ENCODE measurements around the gene PNKP.

Gene PNKP

DNA sequence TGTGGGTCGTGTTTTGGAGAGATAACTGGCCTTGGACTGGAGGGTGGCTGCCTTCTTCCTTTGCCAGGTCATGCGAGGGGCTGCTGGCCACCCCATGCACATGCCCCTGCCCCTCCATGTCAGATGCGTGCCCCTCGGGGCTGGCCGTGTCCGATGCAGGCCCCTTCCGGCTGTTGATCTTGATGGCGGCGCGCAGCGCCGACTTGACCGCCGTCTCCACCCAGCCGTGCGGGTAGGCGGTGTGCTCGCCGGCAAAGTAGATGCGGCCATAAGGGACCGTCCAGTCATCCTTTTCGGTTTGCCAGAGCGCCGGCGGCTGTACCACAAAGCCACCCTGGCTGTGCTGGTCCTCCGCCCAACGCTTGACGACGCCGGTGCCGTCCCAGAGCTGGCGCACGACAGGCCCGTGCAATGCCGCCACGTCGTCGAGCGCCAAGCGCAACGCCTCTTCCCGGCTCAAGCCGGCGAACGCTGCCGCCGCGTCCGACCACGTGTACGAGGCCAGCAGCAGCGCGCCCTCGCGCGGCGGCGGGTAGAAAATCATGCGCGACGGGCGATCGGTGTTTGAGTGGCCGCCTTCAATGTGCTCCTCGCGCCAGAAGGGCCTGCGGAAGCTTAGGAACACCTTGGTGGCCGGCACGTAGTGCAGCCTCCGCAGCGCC, 22.4 kb upstream of the PNKP start:
- peak; percentile 86 for DNase-seq

DNA sequence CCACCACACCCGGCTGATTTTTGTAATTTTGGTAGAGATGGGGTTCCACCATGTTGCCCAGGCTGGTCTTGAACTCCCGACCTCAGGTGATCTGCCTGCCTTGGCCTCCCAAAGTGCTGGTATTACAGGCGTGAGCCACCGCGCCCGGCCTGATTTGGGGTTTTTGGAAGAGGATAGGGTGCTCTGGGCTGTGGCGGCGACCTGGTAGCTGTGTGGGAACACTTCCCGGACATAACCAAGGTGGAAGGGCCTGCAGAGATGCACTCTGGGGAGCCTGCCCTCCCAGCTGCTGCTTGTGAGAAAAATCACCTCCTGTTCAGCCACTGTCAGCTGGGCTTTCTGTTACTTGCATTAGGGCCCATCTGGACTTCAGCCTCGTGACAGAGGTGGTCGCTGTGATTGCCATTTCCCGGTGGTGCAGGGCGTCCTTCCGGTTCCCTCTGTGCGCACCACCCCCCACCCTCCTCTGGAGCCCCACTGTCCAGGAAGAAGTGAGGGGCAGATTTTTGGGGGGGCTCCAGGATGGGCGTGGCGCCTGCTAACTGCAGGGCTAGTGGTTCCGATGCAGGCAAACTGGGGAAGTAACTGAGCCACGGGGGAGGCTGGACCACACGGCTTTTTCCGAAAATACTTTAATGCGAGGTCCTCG, 21.8 kb upstream of the PNKP start:
- no peak for DNase-seq

DNA sequence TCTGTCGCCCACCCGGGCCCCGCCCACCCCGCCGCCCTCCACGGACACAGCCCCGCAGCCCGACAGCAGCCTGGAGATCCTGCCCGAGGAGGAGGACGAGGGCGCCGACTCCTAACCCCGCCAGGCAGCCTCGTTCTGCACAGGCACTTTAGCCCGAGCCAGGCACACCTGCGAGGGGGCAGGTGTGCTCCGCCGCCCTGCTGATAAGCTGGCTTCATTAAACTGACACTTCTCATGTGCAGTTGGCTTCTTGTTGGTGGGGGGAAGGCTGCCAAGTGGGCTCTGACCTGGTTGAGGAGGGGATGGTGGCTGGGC, 21.1 kb upstream of the PNKP start:
- DNase-seq, result no peak

DNA sequence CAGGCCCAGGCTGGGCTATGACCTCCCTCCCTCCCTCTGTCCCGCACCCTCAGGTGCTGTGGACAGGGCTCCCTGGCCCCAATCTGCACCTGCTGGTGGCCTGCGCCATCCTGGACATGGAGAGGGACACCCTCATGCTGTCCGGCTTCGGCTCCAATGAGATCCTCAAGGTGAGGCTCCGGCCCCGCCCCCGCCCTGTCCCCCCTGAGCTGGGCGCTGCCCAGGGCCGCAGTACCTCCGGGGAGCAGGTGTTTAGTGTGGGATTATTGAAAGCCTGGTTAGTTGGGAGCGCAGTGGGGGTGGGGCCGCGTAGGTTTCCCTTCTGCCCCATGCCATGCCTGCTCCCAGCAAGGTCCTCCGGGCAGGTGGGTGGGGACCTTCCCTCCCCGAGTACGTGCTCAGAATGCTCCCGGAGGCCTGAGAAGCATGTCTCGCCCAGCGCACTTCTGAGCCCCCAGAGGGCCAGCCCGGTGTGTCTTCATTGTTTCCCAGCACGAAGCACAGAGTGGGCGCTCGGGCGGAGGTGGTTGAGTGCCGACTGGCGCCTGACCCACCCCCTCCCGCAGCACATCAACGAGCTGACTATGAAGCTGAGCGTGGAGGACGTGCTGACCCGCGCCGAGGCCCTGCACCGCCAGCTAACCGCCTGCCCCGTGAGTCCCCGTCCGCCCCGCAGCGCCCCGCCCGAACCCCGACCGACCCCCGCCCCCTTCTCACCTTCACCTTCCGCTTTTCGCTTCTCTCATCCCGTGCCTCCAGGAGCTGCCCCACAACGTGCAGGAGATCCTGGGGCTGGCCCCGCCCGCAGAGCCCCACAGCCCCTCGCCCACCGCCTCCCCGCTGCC, 20.5 kb upstream of the PNKP start:
- DNase-seq, result no peak

DNA sequence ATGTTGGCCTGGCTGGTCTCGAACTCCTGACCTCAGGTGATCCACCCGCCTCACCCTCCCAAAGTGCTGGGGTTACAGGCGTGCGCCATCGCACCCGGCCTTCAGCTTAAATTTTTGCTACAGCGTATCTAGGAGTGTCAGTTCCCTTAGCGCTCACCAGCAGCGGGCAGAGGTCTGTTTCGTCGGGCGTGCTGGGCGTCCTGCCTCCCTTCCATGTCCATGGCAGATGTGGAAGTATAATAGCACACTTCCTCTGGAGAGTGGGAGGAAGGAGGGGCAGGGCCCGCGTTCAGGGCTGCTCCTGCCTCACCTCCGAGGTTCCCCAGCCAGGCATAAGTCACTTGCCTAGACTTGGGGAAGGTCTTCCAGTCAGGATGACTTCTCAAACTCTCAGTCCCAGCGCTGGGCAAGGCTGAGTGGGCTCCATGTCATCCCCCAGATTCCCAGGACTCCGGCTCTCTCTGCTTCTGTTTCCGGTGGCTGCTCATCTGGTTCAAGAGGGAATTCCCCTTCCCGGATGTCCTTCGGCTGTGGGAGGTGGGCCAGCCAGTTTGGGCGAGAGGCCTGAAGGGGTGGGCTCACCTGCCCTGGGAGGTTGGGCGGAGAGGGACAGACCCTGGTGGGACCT, 19.8 kb upstream of the PNKP start:
- no peak for DNase-seq

DNA sequence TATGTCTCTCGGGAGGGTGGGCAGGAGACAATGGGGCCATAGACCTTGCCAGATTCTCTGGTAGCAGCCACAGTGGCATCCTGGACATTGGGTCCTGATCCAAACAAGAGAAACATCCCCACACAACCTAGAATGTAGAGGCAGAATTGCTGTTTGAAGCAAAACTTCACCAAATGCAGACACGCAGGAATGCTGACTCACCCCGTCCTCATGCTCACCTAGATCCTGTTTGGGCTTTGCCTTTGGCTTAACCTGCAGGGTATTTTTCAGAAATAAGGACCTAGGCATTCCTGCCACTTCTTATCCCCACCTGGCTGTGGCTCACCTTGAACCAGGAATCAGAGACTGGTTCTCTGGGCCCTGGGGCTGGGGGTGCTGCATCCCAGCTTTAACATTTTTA, 17.4 kb upstream of the PNKP start:
- no peak for DNase-seq

DNA sequence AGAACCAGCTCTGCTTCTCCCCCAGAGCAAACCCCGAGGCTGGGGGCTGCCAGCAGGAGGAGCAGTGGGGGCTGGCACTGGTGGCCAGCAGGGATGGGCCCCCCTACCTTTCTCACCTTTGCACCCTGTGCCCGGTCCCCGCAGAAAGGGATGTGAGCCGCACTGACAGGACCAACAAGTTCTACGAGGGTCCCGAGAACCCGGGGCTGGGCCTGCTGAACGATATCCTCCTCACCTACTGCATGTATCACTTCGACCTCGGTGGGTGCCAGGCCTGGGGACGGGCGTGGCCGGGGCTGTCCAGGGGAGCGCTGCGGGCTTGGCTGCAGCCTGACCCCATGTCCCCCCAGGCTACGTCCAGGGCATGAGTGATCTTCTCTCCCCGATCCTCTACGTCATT, 16.7 kb upstream of the PNKP start:
- DNase-seq, result no peak

DNA sequence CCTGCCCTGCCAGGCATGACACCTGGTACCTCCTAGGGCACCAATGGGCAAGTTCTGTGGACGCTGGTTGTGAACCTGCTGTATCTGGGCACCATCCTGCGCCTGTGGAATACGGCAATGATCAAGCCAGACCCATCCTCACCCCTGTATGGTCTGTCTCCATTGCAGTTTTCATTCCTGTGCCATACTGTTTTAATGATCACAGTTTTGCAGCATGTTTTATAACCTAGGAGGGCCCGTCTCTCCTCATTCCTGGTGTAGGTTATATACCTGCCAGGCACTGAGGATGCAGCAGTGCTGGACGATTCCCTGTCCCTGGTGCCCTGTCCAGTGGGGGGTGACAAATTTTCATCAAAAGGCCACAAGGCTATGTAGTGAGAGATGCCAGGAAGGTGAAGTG, 15.7 kb upstream of the PNKP start:
- DNase-seq, result no peak

DNA sequence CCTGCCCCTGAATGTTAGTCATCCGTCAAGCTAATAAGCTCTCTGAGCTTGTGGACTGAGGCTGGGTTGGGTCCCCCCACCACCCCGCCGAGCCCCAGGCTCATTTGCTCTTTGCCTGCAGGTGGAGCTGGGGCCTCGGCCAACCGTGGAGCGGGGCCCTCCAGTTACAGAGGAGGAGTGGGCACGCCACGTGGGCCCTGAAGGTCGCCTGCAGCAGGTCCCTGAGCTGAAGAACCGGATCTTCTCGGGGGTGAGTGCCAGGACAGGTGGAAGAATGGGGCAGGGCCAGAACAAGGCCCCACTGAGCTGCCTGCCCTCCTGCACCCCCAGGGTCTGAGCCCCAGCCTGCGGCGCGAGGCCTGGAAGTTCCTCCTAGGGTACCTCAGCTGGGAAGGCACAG, 15.3 kb upstream of the PNKP start:
- peak; percentile 16 for DNase-seq

DNA sequence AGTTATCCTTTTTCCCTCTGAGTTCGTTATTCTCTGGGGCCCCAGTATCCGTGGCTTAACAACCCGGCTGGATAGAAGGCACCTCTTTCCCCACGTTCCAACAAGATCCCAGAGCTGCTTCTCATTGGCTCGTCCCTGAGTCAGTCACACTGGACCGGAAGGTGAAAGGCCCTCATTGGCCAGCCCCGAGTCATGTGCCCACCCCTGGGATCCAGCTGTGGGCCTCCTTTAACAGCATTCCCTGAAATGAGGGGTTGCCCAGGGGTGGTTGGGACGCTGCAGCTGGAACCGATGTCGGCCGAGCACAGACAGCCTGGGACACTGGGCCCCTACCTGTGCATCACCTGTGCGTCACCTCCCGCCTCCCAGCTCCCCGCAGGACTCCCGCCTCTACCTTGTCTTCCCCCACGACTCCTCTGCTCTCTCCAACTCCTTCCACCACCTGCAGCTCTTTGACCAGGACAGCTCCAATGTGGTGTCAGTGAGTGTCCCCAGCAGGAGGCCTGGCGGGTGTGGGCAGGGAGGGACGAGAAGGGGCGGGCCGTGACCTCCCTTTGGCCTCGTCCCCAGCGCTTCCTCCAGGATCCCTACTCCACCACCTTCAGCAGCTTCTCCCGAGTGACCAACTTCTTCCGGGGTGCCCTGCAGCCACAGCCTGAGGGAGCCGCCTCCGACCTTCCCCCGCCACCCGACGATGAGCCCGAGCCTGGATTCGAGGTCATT, 14.5 kb upstream of the PNKP start:
- DNase-seq, result peak; percentile 22

DNA sequence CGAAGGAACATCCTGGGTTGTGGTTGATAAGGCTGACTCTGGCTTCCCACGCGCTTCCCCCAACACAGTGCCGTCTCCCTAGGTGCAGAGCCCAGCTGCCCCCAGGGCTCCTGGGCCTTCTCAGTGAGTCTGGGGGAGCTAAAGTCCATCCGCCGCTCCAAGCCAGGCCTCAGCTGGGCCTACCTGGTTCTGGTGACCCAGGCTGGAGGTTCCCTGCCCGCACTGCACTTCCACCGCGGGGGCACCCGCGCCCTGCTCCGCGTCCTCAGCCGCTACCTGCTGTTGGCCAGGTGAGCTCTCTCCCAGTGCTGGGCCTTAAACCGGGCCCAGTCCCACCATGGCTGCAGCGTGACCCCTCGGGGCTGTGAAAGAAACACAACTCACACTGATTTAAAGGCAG, 13.8 kb upstream of the PNKP start:
- no peak for DNase-seq

DNA sequence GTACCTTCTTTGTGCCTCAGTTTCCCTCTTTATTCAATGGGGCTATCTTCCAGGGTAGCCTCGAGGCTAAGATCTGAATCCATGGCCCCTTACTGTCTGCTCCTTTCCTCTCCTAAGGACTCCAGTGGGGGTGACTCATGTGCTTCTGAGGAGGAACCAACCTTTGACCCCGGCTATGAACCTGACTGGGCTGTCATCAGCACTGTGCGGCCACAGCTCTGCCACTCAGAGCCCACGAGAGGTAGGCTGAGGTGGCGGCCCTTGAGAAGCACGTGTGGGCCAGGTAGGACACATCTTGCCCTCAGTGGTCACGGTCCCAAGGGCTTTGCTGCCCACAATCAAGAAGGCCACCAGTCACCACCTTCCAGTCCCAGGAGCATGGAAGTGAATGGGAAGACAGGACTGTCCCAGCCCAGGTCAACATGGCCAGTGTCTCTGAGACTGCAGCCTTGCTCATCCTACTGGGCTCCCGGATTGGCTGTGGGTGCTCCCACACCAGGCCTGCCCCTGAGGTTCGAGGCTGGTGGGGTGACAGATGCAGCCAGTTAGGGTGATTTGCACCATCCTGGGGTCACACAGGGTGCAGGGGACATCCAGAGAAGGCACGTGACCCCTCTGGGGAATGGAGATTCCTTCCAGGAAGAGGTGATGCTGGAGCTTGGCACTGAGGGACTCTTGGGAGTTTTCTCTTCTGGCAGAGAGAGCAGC, 12.9 kb upstream of the PNKP start:
- no peak for DNase-seq

DNA sequence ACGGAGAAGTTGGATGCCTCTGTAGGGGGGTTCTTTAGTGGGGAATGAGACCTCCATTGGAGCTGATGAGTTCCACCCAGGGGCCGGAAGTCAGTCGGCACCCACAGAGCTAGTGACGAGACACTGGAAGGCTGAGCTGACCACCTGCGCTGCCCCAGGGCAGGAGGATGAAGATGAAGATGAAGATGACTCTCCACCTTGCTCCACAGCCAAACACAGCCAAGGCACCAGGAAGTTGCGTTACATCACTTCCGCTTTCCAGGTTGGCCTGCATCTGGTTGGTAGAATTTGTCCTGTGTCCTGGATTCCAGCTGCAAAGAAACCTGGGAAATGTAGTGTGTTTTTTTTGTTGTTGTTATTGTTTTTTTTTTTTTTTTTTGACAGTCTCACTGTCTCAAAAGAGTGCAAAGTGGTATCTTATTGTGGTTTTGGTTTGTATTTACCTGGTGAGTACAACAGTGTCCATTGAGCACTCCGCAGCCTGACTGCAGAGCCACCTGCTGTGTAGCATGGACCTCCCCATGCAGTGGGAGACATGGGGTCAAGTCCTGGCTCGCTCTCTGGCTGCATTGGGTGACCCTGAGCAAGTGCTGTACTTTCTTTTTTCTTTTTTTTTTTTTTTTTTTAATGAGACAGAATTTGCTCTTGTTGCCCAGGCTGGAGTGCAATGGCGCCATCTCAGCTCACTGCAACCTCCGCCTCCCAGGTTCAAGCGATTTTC, 12.0 kb upstream of the PNKP start:
- DNase-seq, result no peak

DNA sequence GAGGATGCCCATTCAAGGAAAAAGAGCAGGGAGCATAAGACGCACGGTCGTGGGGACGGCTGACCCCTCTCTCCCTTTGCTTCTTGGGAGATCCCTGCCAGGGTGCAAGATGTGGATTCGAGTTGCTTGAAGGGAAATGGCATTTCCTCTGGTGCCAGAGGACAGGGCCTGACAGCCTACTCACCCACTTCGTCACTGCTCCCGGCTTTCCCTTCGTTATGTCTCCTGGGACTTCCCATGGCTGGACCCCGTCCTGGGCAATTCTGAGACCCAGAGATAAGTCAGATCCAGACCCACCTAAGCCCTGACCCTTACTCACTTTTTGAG, 11.3 kb upstream of the PNKP start:
- no peak for DNase-seq

DNA sequence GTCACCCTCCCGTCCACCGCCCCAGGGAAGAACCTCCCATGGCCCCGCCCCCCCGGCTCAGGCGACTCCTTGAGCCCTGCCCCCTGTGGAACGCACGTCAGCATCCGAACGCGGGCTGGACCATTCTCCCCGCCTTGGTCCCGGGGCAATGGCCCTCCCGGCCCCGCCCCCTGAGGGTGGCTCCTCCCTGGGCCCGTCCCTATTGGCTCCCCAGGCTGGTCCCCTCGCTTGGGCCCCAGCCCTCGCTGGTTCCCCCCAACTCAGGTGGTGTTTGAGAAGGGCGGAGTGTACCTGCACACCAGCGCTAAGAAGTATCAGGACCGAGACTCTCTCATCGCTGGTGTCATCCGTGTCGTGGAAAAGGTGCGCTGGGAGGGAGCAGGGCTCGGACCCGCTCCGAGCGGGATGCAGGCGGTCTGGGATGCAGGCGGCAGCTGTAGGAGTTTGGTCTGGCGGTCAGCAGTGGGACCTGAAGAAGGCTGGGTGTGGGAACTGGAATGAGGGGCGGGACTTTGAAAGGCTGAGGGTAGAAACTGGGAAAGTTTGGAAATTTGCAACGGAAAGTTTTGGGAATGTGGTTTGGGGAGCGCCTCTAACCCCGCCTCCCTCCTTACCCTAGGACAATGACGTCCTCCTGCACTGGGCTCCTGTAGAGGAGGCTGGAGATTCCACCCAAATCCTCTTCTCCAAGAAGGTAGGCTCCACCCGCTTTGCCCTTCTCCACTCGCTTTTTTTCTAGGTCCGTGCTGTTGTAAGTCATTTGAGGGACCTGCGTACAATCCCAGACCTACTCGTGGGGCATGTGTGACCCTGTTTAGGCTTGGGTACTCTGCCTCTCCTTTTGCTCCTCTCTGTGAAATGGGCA, 10.7 kb upstream of the PNKP start:
- peak; percentile 99 for DNase-seq

DNA sequence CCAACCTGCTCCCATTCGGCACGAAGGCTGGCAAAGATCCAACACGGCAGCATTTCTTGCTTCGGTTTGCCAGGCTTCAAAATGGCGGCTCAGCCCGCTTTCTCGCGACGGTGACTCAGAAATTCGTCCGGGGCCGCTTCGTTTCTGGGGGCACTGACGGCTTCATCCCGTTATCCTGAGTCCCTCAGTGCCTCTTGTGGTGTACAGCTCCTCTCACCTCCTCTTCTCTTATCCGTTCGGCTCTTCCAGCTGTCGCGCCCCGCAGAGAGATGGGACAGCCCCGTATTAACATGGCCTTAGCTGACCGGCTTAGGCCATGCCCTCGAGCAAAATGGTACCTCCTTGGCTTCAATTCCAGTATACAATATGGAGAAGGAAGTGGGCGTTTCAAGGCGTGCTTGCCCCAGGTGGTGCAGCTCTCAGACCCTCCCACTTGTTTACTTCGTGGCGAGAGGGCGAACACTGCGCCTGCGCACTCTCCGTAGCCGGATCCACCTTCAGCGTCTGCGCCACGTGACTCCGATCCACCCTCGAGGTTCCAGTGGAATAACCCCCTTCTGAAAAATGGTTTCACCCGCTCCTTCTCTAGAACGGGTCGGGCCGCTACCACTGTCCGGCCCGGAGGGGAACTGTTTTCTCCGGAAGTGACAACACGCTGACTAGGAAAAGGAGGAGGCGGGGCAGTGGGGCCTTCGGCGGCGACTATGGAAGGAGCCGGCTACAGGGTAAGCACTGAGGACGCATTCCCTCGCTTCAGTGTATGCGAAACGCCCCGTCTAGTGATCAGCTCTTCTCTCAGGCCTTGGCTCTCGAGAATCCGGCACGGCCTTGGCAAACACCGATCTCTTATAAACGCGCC, 9.9 kb upstream of the PNKP start, which contains the start of the genes AKT1S1 and TBC1D17:
Gene AKT1S1, minus strand, starts transcription at position 336 of the 859 bp plus-strand sequence. CDS start 4,060 bp downstream, outside the sequence.
Gene TBC1D17, plus strand, starts transcription at position 683 of the 859 bp plus-strand sequence. Its CDS starts 22 bp downstream, at position 705.
- DNase-seq, result peak; percentile 100

DNA sequence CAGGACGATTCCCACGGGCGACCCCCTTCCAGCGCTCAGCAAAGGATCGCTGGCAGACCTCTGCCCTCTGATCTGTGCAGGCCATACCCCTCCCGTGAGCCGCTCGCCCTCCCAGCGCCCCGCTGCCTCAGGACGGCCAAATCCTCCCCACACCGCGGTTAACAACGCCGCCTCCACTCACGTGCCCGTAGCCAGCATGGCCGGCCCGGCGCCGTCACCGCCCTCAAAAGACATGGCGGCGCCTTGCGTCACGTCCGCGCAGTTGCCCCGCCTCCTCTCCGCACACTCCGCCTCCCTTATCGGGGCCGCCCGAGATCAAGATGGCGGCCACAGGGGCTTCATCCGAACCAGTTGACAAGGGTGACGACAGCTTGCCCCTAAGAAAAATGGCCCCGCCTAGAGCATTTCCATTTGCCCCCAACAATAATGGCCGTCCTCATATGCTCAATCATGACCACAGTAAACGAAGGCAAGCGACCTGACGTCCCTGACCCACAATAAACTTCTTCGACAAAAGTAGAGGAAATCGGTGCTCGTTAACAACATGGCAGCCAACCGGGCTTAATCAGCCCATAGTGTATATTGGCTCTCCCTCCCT, 9.1 kb upstream of the PNKP start:
- peak; percentile 99 for DNase-seq

DNA sequence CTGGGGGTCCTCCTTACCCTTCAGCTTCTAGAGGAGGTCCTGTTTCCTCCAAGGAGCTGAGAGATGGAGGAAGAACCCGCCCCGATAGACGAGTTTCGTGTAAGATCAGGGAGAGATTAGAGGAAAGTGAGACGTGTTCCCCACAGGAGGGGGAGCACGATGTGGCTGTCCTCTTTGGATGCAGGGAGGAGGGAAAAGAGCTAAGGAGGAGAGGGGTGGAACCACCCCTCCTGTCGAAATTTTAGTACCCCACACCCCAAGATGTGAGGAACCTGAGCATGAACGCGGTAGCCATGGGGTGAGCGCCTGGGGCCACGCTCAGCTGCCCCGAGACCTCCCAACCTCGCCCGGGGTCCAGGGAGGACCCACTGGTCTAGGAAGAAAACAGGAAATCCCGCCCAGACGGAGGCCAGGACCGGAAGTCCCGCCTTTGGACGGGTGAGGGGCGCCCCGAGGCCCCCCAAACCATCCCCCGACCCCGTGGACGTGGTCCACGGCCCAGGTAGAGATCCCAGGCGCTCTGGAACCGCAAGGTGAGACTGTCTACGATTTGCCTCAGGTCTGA, 8.6 kb upstream of the PNKP start:
- DNase-seq, result peak; percentile 86

DNA sequence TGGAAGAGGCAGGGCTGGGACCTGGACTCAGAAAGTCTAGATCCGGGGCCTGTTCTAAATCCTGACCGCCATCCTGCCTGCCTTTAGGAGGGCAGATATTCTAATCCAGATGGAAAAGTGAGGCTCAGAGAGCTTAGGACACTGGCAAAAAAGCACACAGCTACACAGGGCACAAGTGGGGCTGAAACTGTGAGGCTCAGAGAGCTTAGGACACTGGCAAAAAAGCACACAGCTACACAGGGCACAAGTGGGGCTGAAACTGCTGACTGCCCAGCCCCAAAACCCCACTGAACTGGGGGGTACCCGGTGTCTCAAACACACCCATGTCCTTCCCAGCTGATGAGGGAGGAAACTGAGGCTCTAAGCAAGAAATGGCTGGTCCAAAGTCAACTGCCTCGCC, 7.8 kb upstream of the PNKP start:
- DNase-seq, result no peak

Data from femur (tissue), 1 donor.